Mammary epithelial cell (primary cell): ENCODE measurements around the gene CDC27.

ENCODE experiments used
- CTCF ChIP-seq, 2 donors: IDR thresholded peaks in 1 of 2; conservative IDR thresholded peaks in 1 of 2; 2 replicates each; pipeline ENCODE4 v1.5.1; 2011 to 2012; ENCODE audit warnings: inconsistent platforms in 2 of 2, low read length in 2 of 2, mild to moderate bottlenecking in 2 of 2, control low read depth in 1 of 2, low read depth in 1 of 2; ENCODE audit not compliant: insufficient read depth in 1 of 2; ENCODE audit errors: extremely low read depth in 1 of 2
- EZH2 ChIP-seq: IDR thresholded peaks from 2 replicates; pipeline ENCODE4 v1.6.1; 2012; ENCODE audit warnings: low read length, inconsistent platforms, borderline replicate concordance

GRCh38 chr17:47208744-47209488 lies 19.8 kb upstream of the CDC27 start, which contains the start of gene MYL4:
- TF ChIP-seq CTCF (conservative IDR thresholded peaks at IDR 0.05 in 1 of 2, IDR thresholded peaks at IDR 0.05 in 1 of 2; ENCODE audit: extremely low read depth in 1 of 2, insufficient read depth in 1 of 2, low read depth in 1 of 2, low read length in 2 of 2) (no peak), EZH2 (no peak)
